HG02938 (cell line): Measurements from ENCODE around the gene DMPK.

ENCODE experiments used
- ATAC-seq: cut with Tn5 transposase; IDR thresholded peaks from one replicate; pipeline ENCODE4 v1.9.1; 2021; ENCODE audit warnings: mild to moderate bottlenecking, moderate library complexity; ENCODE audit not compliant: unreplicated experiment

Gene DMPK

DNA sequence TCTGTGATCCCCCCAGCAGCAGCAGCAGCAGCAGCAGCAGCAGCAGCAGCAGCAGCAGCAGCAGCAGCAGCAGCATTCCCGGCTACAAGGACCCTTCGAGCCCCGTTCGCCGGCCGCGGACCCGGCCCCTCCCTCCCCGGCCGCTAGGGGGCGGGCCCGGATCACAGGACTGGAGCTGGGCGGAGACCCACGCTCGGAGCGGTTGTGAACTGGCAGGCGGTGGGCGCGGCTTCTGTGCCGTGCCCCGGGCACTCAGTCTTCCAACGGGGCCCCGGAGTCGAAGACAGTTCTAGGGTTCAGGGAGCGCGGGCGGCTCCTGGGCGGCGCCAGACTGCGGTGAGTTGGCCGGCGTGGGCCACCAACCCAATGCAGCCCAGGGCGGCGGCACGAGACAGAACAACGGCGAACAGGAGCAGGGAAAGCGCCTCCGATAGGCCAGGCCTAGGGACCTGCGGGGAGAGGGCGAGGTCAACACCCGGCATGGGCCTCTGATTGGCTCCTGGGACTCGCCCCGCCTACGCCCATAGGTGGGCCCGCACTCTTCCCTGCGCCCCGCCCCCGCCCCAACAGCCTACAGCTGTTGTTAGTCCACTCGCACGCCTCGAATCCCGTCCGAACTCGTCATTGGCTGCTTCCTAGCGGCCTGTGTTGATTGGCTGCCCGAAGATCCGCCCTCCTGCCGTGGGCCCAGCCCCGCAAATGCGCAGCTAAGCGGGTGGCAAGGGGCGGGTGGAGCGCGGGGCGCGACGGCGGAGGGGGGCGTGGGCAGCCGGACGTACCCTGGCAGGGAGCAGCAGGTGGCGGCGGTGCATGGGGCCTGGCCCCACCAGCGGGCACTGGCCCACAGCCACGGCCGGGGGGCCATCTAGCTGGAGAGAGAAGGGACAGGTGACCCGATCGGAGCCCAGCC is 11.8 kb downstream of the DMPK start:
- ATAC-seq = peak; percentile 43

DNA sequence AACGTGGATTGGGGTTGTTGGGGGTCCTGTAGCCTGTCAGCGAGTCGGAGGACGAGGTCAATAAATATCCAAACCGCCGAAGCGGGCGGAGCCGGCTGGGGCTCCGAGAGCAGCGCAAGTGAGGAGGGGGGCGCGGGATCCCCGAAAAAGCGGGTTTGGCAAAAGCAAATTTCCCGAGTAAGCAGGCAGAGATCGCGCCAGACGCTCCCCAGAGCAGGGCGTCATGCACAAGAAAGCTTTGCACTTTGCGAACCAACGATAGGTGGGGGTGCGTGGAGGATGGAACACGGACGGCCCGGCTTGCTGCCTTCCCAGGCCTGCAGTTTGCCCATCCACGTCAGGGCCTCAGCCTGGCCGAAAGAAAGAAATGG is 12.5 kb downstream of the DMPK start:
- ATAC-seq = no peak

DNA sequence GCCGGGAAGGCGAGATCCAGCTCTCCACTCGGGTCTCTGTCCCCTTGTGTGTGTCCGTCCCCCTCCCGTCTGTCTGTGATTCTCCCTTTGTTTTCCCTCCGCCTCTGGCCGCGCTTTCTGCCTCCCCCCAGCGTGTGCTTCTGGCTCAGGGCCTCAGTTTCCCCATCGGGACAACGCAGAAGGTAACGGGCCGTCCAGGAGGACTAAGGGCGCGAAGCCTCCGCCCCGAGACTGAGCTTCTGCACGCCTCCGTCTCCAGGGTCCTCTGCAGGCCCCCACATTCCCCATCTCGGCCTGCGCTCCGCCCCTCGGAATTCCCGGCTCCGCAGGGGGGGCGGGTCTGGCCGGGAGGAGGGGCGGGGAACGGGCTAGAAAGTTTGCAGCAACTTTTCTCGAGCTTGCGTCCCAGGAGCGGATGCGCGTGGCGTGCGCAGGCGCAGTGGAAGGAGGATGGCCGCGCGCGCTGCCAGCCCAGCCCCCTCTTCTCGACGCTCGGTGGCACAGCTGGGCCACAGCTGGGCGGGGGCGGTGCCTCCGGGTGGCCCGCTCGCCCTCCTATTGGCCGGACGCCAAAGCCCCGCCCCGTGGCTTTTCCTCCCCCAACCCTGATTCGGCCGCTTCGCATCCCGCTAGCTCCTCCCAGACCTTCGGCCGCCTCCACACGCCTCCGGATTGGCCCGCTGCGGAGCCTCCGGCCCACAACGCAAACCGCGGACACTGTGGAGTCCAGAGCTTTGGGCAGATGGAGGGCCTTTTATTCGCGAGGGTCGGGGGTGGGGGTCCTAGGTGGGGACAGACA is 13.1 kb downstream of the DMPK start, which contains the start of gene SIX5:
Gene SIX5, minus strand, starts transcription at position 269 of the 799 bp plus-strand sequence. CDS start 408 bp downstream, outside the sequence.
- peak; percentile 49 for ATAC-seq

DNA sequence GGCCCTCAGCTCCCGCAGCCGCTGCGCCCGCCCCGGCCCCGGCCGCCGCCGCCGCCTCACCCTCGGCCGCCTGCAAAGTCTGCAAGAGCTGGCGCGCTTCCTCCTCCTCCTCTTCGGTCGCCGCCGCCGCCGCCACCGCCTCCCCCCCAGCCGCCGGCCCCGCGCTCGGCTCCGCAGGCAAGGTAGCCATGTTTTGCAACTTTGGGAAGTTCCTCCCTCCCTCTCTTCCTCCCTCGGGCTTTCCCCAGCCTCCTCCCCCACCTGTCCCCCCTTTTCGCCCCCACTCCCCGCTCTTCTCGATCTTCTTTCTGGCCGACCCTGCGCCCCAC is 13.7 kb downstream of the DMPK start:
- no peak for ATAC-seq

DNA sequence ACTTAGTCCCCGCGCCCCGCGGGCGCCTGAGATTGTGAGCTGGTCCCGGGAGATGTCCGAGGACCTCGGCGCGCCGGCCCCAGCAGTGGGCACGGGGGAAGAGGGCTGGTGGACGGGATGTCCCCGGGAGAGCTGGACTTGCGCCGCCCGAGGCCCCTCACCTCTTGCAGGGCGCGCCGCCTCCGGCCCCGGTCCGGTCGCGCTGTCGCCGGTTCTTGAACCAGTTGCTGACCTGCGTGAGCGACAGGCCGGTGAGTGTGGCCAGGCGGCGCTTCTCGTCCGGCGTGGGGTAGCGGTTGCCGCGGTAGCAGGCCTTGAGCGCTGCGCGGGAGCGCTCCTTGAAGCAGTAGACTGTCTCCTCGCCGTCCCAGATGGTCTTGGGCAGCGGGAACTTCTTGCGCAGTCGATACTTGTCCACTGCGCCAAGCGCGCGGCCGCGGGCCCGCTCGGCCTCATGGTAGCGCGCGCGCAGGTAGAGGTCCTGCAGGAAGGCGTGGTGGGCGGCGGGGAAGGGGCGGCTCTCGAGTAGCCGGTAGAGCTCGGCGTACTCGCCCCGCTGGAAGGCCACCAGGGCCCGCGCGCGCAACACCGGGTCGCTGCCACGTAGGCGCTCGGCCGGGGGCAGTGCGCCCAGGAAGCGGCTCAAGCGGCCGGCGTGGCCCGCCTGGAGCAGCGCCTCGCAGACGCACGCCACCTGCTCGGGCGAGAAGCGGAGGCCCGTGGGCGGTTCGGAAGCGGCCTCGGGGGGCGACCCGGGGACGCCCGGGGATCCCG is 14.2 kb downstream of the DMPK start:
- no peak for ATAC-seq

DNA sequence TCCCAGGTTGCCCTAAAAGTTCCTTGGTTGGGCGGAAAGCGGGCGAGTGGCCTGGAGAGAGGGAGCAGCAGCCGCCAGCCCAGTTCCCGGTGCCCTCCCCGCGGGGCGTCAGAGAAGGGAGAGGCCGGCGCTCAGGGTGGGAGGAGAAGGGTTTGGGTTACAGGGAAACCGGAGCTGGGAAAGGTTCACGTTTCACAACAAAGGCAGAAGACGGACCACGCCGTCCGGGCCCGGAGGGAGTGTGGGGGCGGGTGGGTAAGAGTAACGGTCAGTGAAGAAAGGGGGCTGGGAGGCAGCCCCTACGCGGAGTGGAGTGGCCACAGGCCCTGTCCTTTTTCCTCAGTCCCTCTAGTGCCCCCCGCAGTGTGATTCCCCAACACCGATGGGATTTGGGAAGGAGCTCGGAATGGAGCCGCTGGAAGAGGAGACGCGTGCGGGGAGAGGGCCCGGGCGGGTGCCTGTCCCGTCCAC is 14.8 kb downstream of the DMPK start:
- no peak for ATAC-seq

DNA sequence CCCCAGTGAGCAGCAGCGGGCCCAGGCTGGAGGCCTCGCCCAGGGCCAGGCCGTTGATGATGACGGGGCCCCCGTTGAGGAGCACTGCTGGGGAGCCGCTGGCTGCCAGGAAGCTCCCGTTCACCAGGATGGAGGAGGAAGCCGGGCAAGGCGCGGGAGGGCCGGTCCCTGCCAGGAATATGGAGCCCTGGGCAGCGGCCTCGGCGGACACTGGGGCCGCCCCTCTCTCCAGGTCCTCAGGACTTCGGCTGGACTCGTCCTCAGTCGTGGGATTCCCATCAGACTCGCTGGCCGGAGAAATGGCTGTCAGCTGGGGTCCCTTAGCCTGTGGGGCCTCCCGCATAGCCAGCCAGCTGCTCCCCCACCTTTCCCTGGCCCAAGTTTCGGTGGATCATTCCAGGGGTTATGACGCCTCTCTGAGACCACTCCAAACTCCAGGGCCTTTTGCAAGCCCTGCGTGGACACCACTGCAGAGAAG is 15.4 kb downstream of the DMPK start:
- ATAC-seq = no peak

DNA sequence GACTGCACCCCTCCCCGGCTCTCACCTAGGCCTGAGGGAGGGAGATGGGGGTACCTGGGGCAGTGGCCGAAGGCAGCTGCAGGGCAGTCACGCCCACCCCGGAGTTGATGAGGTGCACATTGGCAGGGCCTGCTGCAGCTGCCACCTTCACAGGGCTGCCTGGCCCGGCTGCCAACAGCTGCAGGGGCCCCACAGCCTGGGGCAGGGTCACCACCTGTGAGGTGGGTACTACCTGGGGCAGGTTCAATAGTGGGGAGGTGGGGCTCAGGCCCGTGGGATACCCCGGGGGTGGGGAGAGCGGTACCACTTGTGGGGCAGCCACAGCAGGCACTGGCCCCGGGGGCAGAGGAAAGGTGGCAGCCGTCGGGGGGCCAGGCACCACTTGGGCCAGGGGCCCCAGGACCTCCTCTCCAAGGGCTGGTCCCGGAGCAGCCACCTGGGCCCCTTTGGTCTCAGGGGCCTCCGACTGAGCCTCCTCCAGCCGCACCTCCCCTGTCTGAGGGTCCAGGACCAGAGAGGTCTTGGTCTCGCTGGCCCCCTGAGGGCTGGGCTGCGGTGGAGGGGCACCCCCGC is 15.9 kb downstream of the DMPK start:
- no peak for ATAC-seq

DNA sequence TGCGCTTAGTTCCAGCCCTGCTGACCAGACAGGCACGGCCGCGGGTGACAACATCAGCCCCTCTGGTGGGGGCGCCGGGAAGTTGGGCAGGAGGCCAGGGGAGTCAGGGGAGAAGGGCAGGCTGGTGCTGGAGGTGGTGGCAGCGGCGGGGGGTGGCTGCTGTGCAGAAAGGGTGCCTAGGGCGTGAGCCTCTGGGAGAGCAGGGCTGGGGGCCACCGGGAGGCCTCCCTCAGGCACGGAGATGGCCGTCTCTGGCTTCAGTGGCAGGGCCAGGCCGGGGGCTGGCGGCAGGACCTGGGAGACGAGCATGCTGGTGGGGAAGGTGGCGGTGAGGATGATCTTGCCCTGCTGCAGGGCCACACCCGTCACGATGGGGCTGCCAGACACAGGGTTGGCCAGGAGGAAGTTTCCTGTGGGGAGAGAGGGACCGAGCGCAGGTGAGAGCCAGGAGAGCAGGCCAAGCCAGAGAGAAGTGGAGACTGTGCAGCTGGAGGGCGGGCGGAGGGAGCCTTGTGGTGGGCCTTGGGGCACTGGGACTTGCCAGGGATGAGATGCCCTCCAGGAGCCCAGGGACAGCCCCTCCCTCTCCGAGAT is 16.5 kb downstream of the DMPK start:
- no peak for ATAC-seq

DNA sequence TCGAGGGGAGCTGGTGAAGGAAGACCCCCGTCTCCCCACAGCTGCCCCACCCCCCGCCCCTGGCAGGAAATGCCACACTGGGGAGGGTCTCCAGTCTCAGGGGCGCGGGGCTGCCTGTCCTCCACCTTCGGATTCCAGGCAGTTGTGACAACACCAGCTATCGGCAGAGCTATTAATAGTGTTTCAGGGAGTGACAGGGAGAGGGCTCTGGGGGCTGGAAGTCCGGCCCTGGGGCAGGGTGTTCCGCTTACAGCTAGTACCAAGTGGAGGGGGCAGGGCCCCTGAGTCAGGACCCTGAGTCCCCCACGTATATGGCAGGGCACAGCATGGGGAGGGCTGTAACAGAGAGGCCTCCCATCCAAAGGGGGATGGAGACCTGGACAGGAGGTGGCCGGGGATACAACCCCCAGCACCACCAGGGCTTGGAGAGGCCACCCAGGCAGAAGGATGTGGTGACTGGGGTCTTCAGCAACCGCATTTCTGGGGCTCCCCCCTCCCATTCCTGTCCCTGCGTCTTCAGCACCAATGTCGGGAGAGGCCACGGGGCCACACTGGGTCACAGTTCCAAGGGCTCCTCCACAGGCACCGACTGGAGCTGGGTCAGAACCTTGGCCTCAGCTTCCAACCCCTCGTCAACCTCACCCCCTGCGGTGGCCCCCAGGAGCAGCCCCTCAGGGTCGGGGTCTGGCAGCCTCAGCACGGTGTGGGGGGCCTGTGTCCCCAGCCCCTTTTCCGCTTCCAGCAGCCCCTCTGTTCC is 17.2 kb downstream of the DMPK start:
- ATAC-seq = no peak

DNA sequence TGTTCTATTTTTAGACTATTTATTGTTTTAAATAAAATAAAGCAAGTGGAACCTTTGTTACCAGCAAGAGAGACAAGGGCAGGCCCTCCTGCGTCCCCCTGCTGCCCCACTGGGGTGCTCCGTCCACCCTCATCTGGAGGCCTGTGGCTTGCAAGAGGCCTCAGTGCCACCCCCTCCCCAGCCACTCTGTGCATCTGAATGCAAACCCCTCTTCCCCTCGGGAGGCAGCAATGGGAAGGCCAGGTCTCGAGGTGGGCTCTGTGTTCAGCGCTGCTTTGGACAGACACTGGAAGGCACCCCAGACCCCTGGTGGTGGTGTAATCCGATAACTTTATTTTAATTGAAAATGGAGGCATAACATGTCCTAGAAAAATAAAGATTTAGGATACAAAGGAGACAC is 17.8 kb downstream of the DMPK start:
- ATAC-seq = no peak

DNA sequence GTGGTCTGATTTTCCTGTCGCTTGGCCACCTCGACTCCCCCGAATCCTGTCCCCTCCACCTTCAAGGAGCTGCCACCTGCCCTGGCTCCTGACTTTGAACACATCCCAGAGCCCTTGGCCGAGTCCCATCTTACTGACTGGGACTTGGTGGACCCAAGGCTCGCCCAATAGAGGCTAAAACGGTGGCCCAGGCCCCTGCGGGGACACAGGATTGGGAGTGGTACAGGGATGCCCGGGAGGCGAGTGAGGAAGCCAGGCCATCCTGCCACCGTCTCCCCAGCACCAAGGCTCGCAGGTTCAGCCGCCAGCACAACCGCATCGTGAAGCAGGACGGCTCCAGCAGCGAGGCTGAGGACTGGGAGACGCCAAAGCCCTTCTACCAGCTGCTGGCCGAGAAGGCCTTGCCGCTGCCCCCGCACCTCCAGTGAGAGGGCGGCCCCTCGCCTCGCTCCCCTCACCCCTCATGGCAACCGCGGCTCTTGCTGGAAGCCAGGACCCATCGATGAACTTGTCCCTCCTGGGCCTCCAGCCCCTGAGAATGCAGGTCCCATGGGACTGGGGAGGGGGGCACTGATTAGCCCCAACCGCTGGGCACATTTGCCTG is 18.5 kb downstream of the DMPK start:
- no peak for ATAC-seq

DNA sequence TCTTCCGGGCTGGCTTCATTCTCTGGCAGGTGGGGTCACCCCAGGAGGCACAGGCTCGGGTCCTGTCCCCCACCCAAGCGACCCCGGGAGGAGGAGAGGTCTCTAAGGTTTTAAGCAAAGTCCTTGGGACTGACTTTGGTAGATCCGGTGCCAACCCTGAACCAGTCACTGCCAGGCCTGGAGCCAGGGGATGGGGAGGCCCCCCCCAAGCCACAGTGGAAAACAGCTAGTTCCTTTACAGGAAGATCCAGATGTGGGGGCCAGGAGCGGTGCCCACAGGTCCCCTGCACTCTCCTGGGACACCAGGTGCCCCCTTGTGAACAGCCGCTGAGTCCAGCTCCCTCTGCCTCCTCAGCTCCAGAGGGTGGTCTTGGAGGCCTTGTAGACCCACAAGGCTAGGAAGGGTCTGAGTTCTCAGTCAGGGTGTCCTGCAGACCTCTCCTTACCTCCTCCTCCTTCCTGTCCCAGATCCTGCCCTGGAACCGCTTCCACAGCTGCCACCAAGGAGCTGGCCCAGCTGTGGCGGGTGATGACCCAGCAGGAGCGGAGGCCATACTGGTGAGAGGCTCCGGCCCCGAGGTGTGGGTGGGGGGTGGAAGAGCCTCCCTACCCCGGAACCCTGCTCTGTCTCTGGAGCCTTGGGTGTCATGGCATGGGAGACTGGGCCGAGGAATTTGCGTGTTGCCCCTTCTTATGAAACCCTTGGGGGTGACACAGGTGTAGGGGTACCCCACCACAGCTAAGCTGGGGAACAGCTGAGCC is 19.2 kb downstream of the DMPK start:
- no peak for ATAC-seq

DNA sequence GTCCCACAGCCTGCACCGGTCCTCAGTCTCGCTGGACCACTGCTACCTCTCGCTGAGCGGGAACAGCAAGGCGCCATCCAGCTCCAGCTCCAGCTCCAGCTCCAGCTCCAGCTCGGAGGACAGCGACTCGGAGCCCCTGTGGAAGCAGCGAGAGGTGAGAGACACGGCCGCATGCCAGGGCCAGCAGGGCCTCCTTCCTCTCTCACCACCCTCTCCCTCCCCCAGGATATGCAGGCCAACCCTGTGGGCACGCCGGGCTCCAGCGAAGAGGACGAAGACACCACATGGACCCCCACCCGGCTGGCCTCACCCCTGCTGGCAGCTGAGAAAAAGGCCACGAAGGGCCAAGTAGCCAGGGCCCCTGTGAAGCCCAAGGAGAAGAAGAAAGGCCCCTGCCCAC is 20.6 kb downstream of the DMPK start:
- ATAC-seq = no peak

DNA sequence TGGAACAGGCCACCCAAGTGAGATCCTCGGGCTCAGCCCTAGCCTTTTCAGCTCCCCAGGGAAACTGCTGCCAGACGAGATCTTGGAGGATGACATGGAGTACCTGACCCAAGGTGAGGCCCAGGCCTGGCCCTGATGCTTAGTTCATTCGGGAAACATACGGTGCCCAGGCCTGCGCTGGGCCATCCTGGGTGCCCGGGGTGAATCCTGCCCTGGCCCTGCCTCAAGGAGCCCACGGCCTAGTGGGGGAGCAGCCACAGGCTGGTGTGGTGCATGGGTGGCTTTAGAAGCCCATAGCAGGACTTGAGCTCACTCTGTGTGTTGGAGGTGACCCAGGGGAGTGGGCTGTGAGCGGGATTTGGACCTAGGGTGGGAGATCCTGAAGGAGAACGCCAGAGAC is 23.4 kb downstream of the DMPK start:
- ATAC-seq = no peak

DNA sequence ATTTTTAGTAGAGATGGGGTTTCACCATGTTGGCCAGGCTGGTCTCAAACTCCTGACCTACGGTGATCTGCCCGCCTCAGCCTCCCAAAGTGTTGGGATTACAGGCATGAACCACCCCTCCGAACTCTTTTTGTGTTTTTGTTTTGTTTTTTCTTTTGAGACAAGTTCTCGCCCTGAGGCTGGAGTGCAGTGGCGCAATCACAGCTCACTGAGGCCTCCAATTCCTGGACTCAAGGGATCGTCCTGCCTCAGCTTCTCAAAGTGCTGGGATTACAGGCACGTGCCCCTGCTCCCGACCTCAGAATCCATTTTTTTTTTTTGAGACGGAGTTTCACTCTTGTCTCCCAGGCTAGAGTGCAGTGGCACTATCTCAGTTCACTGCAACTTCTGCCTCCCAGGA is 24.6 kb downstream of the DMPK start:
- ATAC-seq = no peak

DNA sequence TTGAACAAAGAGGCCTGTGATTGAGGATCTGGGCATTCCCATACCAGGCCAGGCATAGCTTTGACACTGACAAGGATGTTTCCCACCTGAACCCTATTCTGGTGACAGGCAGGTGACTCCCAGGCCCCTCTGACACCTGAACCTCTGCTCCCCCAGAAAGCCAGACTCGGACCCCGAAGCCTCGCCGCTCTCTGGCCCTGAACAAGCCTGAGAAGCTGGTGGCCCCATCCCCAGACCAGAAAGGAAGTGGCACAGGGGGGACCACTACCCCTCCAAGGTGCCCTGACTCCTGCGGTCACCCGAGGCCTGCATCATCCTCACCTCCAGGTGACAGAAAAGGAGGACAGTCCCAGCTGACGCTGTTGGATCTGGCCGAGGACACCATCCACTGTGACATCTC is 28.0 kb downstream of the DMPK start:
- ATAC-seq = no peak

DNA sequence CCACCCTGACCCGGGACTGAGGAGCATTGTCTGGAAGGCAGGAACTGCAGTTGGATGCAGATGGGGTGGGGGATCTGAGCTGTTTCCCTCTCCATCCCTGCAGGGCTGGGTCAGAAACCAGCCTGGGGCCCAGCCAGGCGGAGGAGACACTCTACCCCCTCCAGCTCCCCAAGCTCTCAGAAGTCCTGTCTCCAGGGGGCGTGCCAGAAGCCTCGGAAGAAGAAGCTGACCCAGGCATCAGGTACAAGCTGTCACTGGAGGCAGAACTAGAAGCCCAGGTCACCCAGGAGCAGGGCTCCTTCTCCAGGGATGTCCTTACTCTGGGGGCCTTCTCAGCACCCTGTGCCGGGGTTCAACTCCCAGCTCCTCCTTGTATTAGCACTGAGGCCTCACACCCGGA is 28.7 kb downstream of the DMPK start:
- ATAC-seq = no peak

DNA sequence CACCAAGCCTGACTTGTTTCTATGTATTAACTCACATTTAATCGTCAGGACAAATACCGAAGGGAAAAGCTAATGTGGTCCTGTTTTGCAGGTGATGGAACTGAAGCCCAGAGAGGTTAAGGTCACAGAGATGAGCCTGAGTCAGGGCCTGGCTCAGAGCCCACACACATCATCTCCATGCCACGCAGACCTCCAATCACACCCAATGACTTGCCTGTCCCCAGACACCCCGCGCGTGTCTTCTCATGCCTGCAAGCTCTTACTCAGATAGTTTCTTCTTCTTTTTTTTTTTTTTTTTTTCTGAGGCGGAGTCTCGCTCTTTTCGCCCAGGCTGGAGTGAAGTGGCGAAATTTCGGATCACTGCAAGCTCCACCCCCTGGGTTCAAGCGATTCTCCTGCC is 29.7 kb downstream of the DMPK start:
- no peak for ATAC-seq
